RCC 7860 (cell line): ENCODE results near the gene CSDE1.
A peak's percentile ranks its signal among the peaks of the same experiment; 100 is the strongest.

ENCODE experiments used
- DNase-seq: peaks from one replicate; pipeline ENCODE4 v3.0.0-alpha.2; 2015; ENCODE audit warnings: low spot score
- FAIRE-seq: peaks from 2 replicates; lab custom pipeline; 2012; peaks lifted over from hg19 to GRCh38; lab: Jason Lieb, UNC

CSDE1 gene

DNA sequence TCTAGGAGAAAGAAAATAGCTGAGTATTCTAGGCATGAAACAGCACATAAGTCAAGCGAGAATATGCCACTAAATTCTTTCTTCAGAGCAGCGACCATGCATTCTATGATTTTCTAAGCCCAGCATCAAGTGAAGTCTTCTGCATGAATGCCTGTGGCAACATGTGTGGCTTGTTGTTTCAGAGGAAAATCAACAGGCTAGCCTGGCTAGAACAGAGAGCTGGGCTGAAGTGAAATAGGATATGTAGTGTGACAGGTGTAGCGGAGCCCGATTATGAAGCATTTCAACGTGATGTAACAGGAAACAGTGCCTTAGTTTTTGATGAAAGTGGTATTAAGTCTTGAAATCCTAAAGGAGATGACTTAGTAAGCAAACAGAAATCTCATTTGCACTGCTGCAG is 7.0 kb downstream of the CSDE1 start:
- DNase-seq (no peak), FAIRE-seq (no peak)

DNA sequence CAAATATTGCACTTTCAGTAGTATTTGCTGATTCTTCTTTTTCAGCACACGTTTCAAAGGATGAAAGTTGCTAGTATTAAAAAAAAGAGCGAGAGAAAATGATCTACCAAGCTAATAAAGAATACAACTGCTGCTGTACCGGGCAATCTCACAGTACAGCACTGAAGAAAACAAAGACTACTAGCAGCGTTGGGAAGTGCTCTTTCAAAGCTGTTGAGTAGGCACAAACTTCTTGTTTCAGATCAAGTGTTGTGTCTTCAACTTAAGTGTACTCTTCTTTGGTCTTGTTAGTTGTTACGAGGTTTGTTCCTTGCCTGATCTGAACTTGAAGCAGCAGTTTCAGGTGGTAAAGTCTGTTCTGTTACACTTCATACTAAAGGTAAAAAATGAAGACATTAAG is 7.9 kb downstream of the CSDE1 start:
- no peak for DNase-seq

DNA sequence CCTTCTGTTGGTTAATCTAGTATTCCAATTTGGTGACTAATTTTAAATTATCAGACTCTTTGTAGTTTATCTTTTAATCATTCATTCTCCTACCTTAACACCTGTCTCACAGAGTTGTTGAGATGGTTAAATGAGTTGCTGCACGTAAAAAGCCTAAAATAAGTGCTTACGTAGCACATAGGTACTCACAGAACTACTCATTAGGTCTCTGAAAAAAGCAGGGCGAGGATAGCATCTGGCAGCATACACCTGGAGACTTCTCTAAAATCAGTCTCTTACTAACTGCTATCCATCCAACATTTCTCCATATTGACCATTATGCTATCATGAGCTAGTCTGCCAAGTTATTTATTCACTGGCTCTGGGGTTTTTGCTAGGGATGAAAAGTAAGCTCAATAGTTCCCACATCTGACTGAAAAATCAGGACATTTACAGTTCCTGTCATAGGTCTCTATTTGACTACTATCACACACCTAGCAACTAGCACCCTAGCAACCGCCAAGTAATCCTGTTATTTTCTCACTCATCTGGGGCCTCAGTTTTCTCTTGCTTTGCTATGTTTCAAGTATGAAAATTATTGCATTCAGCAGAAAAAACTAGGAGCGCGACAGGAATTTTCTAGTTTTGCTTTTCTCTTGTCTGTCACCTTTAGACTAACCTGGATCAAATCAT is 11.2 kb downstream of the CSDE1 start:
- FAIRE-seq (no peak), DNase-seq (no peak)

More for the DNA sequence above, 7.9 kb downstream of the CSDE1 start:
- no peak for FAIRE-seq

DNA sequence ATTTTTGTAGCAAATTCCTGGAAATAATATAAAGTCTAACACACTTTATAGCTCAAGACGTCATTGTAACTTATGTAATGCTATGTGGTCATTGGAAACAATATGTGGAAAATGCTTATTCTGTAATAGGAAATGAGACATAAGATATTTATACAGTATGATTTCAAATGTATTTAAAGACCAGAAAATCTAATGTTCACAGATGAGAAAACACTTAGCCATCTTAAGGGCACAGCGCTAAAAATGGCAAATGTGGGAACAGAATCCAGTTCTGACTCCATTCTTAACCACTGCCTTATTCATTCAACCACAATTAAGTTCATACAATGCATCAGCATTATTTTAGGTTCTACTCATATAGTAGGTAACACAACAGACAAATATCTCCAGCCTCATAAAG is 12.5 kb downstream of the CSDE1 start:
- no peak for FAIRE-seq

DNA sequence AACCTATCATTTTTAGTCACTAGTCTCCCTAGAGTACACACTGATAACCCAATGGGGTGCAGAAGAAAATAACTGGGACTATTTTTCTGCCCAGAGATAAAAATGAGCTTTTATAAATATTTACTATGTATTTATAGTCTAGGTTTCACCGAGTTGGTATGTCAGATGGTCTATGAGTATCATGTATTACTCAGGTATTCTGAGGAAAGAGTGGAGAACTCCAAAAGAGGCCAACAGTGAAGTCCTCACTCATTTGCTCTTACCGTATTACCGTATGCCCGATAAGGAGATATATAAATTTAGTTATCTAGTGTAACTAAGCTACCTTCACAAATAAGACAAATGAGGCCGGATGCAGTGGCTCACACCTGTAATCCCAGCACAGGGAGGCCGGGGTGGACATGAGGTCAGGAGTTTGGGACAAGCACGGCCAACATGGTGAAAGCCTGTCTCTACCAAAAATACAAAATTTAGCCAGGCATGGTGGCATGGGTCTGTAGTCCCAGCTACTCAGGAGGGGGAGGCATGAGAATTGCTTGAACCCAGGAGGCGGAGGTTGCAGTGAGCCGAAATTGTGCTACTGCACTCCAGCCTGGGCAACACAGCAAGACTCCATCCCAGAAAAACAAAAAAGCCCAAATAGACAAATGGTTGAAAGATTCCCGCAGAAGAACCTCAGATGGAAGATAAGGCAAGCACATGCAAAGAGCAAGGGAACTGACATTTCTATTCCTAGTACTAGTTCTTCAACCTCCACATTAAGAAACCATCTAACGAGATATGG is 15.6 kb downstream of the CSDE1 start:
- no peak for DNase-seq
- FAIRE-seq: no peak

More for the DNA sequence above, 12.5 kb downstream of the CSDE1 start:
- DNase-seq: no peak

GRCh38 chr1:114740331-114740730 is 17.5 kb downstream of the CSDE1 start:
- no peak for DNase-seq
- no peak for FAIRE-seq

GRCh38 chr1:114737314-114737849 is 20.4 kb downstream of the CSDE1 start:
- FAIRE-seq (no peak), DNase-seq (no peak)

DNA sequence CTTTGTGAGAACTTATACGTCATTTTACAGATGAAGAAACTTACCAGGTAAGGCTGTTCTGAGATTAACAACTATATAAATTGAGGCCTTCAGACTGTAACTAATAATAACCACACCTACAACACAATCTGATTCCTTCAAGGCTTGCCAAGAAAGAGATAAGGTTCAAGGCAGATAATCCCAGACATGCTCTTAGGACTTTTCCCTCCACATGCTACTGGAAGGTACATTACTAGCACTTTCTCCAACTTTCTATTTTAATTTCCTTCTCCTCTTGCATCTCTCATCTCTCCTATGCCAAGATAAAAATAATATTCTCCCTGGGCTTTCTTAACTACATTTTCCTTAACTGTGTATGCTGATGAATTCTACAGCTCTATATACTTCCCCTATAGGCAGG is 22.3 kb downstream of the CSDE1 start:
- DNase-seq: no peak
- no peak for FAIRE-seq

- DNase-seq (no peak), FAIRE-seq (no peak)
Measured at GRCh38 chr1:114729782-114730181, 28.0 kb downstream of the CSDE1 start.

DNA sequence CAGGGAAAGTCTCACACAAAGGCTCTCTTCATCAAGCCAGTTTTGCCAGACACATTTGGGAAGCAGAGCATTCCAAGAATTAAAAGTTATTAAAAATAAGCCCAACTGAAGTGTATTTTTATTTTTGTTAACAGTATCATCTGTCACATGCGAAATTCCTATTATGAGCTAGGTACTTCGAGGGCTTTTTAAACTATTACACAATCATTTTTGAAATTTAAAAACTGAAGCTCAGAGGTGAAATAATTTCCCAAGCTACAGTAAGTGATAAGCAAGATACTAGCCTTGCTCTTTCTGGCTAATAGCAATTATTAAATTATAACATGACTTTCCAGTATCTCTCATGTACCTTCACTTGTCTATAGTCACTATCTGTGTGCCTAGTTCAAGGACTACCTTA is 29.2 kb downstream of the CSDE1 start:
- FAIRE-seq (no peak), DNase-seq (no peak)

DNA sequence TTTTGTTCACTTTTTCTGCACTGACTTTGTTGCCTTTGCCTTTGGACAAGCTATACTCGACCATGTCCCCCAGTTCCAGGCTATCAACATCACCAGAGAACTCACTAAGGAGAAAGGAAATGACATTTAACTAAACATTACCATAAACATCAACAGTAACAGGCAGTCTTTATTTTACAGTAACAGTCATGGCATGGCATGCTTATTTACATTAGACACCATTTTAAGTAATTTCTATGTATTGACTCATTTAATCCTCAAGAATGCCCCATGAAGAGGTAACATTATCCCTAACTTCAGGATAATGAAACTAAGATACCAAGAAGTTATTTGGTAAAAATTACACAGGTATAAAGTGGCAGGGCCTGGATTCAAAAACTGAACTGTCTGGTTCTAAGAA is 32.6 kb downstream of the CSDE1 start:
- FAIRE-seq (no peak), DNase-seq (no peak)

GRCh38 chr1:114723915-114724314 is 33.9 kb downstream of the CSDE1 start:
- FAIRE-seq (no peak), DNase-seq (no peak)

- no peak for DNase-seq
- no peak for FAIRE-seq
Measured at GRCh38 chr1:114723457-114723856, 34.3 kb downstream of the CSDE1 start.

- no peak for FAIRE-seq
- DNase-seq: no peak
Measured at GRCh38 chr1:114720492-114720891, 37.3 kb downstream of the CSDE1 start.

DNA sequence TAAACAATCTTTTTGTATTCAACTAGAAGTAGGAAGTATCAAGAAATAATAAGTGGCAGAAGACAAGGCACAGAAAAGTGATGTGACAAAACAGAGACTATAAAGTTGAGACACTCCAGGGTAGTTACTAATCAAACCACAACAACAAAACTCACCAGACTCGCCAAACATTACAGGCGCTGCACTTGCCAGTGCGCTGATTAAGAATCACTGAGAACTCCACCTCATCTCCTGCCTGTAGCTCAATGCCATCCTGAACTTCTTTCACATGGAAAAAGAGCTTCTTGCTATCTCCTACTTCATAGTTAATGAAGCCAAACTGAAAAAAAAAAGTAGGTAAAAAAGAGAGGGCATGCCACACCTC is 38.4 kb downstream of the CSDE1 start:
- peak; percentile 64 for DNase-seq
- no peak for FAIRE-seq

GRCh38 chr1:114718661-114719423 is 38.9 kb downstream of the CSDE1 start:
- peak; percentile 64 for DNase-seq
- FAIRE-seq: no peak

DNA sequence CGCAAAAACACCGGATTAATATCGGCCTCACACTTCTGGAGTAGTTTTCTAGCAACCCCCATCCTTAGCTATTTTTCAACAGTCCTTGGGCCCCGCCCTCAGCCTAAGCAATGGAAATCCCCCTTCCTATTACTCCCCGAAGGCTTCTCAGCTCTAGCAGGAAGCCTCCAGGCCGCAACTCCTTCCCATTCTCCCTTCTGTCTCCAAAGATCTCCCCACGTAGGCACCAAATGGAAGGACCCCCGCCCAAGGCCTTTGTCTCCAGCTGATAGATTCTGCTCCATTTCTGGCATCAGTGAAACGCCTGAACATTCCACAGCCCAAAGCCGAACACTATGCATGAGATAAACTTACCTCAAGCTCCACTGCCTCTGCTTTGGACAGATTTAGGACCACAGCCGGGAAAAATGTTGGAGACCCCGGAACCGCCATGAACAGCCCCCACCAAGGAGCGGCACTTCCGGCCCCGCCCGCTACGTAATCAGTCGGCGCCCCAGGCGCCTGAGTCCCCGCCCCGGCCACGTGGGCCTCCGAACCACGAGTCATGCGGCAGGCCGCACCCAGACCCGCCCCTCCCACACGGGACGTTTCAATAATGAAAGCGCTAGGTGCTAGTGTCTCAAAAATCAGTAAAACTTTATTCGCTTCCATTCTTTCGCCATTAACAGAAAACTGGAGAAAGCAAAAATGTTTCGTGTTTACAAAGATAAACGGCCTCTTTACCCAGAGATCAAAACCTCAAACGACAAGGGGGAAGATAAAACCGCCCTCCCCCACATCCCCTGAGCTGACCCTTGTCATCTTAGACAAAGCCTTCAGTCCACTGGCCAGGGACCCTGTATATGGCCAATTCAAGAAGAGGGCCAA is 41.2 kb downstream of the CSDE1 start, which contains the start of gene NRAS:
TSS of gene NRAS (minus strand) at position 468 of the 867 bp plus-strand sequence. CDS start 611 bp downstream, outside the sequence.
- DNase-seq (peak; percentile 77), FAIRE-seq (peak; percentile 48)

GRCh38 chr1:114715952-114716303 is 41.9 kb downstream of the CSDE1 start:
- FAIRE-seq: no peak
- DNase-seq: no peak

DNA sequence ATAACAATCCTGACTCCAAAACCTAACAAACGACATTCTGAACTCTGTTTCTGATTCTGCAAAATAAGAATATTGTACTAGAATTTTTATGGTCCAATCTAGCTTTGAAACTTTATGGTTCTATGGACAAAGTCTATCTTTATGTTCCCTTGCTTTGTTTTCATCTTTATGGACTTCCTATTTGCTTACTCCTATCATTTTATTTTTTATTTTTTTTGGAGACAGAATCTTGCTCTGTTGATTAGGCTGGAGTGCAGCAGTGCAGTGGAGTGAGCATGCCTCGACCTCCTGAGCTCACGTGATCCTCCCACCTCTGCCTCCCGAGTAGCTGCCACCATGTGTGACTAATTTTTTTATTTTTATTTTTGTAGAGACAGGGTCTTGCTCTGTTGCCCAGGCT is 44.8 kb downstream of the CSDE1 start:
- FAIRE-seq: no peak
- DNase-seq: no peak

- DNase-seq (no peak), FAIRE-seq (no peak)
Measured at GRCh38 chr1:114710360-114710759, 47.4 kb downstream of the CSDE1 start.
